Tongue (tissue), 2 donors: ENCODE results near the gene APOC4. TPM values are rescaled to one million over a fixed set of nuclear protein-coding genes. Genes with fewer than 3 reads are reported as not detected.
"Not testable (repeated sequence)": the region's sequence is repeated elsewhere in the genome, so short reads cannot be mapped to it uniquely, and the experiment has no call there.

Source experiments
- DNase-seq: peaks from one replicate; pipeline ENCODE4 v3.0.0-alpha.2; 2015
- total RNA-seq: library from RNA; depleted of rRNA; stranded (reverse); fragments of >200 nt; gene quantifications from one replicate; pipeline ENCODE4 v1.2.3, GENCODE V29; 2014

Gene APOC4
- total RNA-seq, 1 donor from 2014 or later: not detected

DNA sequence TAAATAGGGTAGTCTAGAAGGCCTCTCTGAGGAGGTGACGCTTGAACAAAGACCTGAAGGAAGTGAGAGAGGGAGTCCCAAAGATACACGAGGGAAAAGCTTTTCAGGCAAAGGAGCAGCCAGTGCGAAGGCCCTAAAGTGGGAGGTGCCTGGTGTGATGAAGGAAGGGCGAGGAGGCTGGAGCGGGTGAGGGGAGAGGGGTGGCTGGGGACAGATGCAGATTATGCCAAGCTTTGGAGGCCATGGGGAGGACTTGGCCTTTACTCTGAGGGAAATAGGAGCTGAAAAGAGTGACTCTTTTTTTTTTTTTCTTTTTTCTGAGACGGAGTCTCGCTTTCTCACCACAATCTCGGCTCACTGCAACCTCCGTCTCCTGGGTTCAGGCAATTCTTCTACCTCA is 16.1 kb downstream of the APOC4 start:
- no peak for DNase-seq

DNA sequence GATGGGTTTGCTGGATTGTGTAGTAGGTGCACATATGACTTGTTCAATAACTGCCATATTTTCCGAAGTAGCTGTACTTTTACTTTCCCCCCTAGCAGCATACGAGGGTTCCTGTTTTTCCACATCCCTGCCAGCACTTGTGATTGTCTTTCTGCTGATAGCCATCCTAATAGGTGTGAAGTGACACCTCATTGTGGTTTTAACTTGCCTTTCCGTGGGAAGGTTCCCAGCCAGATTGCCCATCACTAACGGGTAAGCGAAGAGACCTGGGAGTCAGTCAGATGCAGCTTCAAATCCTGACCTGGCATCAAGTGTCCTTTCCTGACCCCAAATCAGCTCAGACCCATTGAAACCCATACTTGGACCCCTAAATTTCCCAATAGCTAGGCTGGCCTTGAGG is 17.7 kb downstream of the APOC4 start:
- no peak for DNase-seq

DNA sequence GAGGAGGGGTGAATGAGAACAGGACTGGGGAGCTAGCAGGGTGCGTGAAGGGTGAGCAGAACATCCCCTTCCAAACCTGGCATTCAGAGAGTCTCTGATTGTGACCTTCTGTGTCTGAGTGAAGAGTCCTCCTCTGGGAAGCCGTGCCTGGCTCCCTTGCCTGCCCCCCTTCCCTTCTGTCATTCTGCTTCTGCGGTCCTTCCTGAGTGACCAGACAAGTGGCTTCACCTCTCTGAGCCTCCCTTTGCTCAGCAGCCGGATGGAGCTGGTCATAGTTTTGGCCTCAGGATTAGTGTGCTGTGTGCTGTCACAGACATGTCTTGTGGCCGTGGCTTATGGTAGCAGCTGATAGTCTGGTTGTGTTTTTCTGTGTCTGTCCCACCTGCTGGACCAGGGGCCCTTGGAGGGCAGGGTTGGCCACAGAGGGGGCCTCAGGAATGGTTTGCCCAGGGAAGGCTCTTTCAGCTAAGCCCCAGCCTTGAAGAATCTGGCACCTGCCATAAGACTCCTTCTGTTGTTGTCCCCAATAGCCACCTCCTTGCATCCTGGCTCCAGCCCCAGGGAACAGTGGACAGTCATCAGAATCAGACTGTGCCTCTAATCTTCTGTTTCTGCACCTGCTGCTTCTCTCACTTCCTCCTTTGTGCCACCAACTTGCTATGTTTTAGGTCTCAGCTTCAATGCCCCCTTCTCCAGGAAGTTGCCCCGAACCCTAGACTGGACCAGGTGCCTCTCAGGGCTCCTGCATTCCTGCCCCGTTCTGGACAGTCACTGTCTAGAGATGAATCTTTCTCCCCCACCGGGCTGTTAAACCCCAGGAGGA is 19.1 kb downstream of the APOC4 start:
- DNase-seq: no peak

DNA sequence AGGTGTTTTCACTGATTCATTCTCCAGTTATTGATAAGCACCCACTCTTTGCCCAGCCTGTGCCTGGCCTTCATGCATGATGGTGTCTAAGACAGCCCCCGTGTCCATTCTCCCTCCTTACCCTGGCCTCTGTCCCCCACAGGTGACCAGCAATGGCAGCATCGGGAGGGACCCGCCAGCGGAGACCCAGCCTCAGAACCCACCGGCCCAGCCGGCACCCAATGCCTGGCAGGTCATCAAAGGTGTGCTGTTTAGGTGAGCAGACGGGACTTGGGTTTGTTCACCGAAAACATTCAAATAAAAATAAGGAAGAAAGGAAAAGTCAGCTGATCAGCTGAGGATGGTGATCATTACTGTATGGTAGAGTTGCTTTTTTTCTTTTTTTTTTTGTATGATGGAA is 19.8 kb downstream of the APOC4 start:
- no peak for DNase-seq

DNA sequence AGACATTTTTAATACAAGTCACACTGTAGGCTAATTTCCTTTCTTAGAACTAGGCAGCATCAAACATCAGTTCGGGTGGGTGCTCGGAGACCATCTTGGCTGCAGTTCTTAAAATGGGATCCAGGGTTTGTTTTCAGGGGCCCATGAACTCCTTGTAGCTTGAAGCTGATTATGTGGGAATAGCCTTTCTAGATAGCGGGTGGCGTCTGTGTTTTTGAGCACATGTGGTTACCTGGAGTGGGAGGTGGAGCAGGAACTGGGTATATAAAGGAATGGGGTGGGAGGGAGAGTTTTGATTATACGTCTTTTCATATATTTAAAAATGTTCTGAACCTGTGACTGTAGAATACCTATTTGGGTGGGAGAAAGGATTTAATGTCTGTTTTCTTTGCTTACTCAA is 26.1 kb downstream of the APOC4 start:
- no peak for DNase-seq

DNA sequence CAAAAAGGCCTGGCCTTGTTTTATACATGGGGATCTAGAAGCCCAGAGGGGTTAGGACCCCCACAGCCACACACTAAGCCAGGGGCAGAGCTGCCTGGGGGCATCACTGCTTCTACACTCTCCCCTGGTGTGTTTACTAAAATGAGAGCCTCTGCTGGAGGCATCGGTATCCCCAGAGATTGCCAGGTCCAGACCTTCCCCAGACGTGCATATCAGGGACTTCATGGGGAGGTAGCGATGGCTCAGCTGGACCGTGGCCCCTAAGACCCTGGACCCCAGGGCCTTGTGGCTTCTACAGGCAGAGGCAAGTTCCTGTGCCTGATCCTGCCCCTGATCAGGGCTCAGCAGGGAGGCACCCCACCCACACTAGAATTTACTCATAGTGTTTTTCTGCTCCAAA is 26.6 kb downstream of the APOC4 start:
- DNase-seq: no peak

DNA sequence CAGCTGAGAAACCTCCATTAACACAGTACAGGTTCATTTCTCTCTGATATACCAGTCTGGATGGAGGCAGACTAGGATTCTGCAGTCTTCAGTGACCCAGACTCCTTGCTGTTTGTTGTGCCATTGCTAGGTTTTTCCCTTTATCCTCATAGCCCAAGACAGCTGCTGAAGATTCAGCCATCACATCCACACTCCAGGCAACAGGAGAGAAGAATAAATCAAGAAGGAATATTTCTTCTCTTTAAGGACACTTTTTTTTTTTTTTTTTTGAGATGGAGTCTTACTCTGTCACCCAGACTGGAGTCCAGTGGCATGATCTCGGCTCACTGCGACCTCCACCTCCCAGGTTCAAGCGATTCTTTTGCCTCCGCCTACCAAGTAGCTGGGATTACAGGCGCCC is 27.4 kb downstream of the APOC4 start:
- no peak for DNase-seq

DNA sequence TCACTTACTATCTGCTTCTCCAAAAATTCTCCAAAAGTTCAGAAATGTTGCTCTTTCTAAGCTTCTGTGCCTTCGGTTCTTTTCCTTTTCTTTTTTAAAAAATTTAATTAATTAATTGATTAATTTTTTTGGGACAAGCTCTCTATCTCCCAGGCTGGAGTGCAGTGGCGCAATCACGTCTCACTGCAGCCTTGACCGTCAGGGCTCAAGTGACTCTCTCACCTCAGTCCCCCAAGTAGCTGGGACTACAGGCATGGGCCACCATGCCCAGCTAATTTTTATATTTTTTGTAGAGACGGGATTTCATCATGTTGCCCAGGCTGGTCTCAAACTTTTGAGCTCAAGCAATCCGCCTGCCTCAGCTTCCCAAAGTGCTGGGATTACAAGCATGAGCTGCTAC is 29.4 kb downstream of the APOC4 start:
- not testable (repeated sequence) for DNase-seq

DNA sequence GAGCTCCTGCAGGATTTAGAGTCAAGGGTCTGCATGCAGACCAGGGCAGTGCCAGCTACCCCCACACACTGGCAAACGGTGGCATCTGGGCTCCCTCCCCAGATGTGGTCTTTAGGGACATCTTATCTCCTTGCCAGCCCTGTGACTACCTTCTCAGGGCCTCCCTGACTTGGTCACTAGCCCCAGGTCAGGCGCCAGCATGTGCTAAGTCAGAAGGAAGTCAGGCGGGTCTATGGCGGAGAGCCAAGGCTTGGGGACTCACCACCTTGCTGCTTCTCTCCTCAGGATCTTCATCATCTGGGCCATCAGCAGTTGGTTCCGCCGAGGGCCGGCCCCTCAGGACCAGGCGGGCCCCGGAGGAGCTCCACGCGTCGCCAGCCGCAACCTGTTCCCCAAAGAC is 30.8 kb downstream of the APOC4 start:
- no peak for DNase-seq

DNA sequence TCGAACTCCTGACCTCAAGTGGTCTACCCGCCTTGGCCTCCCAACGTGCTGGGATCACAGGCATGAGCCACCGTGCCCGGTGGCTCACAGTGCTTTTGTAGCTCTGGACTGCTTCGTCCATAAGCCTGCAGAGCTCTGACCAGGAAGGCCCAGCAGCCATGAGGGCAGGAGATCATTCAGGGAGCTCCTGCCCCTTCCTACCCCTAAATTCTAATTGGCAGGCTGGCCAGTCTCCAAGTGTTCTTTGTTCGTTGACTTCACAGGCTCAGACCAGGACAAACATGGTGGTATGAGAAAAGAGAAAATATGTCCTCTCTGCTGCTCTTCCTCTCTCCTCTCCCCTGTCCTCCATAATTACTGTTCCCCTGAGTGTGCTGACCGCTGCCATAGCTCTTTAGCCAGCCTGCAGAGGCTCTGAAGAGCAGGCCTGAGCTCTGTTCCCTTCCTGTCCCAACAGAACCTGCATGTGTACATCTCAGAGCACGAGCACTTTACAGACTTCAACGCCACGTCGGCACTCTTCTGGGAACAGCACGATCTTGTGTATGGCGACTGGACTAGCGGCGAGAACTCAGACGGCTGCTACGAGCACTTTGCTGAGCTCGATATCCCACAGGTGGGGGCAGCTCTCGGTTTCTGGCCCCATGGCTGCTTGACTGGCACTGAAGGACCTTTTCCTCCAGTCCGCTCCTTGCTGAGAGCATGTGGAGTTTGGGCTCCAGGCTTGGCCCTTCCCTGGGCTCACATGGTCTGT is 32.1 kb downstream of the APOC4 start:
- DNase-seq: no peak

DNA sequence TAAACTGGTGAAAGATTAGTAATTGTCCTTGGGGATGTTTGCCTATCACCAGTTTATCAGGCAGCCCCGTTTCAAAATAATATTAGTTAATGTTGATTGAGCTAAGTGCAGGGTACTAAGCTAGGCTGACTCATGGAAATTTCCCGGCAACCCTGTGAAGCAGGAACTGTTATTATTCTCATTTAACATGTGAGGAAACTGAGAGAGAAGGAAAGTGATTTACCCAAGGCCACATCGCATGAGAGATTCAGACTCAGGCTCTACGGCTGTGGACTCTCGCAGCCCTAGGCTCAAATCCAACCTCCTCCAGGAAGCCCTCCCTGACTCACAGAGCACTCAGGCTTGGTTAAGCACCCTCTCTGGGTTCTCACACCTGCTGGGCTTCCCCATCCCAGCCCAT is 32.8 kb downstream of the APOC4 start:
- no peak for DNase-seq

DNA sequence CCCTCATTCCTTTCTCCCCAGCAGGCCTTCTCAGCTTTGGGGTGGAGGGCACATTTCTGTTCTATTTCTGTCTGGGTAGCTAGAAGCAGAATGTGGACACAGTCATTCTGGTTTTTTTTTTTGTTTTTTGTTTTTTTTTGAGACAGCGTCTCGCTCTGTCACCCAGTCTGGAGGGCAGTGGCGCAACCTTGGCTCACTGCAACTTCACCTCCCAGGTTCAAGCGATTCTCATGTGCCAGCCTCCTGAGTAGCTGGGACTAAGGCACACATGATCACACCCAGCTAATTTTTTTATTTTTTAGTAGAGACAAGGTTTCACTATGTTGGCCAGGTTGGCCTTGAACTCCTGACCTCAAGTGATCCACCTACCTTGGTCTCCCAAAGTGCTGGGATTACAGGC is 33.4 kb downstream of the APOC4 start:
- no peak for DNase-seq

DNA sequence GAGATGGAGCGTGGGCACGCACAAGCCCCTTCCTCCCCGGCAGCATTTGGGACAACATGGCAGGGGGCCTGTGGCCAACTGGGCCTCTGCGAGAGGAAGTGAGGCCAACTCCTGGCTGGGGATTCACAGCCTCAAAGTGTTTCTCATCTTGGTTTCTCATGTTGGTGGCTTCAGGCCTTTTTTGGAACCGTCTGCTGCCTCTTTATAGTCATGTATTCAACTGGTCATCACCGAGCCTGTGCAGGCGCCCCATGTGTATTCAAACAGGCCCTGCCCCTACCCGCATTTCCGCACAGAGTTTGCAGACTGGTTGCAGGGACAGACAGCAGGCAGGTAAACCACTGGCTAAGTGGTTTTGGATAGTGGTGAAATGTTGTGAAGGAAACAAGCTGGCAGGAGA is 42.0 kb downstream of the APOC4 start:
- no peak for DNase-seq

DNA sequence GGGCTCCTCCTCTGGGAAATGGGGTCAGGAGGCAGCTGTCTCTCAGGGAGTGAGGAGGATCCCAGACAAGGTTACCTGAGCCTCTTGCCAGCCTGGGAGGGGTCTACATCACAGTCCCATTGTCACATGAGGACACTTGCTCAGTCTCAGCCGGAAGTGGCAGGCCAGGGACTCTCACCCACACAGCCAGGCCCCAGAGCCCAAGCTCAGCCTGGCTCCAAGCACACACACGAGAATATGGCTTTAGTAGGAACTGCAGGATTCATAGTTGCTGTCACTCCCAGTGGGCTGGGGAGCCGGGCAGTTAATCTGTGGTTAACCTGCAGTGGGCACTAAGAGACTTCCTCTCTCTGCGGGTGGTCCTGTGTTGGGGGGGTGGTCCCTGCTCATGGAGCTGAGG is 43.4 kb downstream of the APOC4 start:
- no peak for DNase-seq

DNA sequence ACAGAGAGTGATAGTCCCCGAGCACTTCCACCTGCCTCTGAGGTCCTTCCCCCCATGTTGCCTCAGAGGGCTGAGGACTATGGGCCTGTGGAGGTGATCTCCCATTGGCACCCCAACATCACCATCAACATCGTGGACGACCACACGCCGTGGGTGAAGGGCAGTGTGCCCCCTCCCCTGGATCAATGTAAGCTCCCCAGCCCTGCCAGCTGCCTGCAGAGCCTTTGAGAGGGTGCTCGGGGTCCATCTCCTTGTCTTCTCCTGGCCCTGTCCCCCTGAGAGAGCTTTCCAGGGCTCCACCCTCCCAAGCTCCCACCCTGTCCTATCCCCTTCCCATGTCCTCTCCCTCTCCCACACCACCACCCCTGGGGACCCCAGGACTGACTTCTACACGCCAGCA is 44.4 kb downstream of the APOC4 start:
- DNase-seq: no peak

DNA sequence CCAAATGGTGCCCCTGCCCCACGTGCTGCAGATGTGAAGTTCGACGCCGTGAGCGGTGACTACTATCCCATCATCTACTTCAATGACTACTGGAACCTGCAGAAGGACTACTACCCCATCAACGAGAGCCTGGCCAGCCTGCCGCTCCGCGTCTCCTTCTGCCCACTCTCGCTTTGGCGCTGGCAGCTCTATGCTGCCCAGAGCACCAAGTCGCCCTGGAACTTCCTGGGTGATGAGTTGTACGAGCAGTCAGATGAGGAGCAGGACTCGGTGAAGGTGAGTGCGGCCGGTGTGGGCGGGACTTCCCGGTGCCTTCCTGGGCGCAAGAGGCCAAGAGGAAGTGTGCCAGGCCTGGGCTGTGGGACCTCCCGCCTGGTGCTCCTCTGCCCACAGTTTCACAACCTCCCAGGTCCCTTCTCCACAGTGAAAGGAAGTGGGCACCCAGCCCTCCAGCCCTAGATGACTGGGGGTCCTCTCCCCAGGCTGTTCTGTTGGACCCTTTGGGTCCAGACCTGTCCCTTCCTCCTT is 45.2 kb downstream of the APOC4 start:
- no peak for DNase-seq

DNA sequence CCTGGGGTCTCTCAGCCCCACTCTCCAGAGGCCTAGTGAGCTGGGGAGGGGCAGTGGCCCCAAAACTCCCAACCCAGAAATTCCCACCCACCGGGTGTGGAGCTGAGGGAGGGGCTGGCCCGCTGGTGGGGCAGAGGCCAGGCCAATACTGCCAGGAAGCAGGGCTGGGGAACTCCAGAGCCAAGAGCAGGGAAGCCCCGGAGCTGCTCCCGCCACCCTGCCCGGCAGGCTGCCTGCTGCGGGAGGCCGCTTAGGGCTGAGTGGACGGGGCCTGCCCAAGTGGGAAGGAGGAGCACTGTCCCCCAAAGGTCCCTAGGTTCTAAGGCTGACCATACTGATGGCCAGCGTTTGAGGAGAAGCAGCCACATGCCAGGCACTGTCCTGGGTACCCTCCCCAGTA is 46.2 kb downstream of the APOC4 start:
- DNase-seq: no peak

DNA sequence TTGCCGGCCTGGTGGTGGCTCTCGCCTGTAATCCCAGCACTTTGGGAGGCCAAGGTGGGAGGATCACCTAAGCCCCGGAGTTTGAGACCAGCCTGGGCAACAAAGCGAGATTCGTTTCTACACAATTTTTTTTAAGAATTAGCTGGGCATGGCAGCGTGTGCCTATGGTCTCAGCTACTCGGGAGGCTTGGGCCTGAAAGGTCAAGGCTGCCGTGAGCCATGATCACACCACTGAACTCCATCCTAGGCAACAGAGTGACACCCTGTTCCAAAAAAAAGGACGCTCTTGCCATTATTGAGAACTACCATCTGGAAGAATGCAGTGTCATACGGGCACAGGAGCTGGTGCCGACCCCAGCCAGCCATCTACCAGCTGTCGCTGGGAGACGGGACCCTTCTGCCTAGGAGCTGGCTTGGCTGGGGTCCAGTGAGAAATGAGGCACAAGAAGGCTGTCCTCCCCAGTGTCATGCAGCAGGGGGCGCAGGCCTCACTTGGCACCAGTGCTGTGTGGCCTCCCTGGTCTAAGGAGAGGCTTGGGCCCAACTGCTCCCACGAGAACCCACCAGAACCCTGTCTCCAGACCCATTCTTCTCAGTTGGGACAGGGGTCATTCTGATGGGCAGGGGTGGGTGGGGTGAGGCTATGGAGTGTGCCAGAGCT is 47.0 kb downstream of the APOC4 start:
- DNase-seq: peak; percentile 70

DNA sequence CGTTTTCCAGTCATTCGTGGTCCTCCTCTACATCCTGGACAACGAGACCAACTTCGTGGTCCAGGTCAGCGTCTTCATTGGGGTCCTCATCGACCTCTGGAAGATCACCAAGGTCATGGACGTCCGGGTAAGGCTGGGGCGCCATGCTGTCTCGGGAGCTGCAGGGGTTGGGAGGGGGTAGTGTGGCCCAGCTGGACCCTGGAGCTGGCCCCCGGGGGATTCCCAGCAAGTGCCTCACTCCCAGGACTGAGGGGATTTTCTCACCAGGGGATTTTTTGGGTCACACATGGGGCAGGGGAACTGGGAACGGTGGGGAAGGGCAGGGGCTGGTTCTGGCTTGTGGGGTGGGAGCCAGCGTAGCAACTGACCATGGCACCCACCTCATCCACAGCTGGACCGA is 48.4 kb downstream of the APOC4 start:
- no peak for DNase-seq

DNA sequence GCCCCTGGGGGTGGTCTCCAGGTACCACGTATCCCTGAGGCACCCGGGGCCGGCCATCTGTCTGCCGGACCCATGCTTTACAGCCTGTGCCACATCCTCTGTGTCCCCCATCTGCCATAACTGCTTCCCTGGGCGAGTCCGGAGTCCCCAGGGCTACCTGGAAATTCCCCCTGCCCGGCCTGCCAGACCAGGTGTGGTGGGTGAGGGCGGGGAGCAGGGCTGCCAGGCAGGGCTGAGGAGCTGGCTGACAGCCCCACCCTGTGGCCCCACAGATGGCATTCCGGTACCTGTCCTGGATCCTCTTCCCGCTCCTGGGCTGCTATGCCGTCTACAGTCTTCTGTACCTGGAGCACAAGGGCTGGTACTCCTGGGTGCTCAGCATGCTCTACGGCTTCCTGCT is 48.9 kb downstream of the APOC4 start:
- DNase-seq: no peak

DNA sequence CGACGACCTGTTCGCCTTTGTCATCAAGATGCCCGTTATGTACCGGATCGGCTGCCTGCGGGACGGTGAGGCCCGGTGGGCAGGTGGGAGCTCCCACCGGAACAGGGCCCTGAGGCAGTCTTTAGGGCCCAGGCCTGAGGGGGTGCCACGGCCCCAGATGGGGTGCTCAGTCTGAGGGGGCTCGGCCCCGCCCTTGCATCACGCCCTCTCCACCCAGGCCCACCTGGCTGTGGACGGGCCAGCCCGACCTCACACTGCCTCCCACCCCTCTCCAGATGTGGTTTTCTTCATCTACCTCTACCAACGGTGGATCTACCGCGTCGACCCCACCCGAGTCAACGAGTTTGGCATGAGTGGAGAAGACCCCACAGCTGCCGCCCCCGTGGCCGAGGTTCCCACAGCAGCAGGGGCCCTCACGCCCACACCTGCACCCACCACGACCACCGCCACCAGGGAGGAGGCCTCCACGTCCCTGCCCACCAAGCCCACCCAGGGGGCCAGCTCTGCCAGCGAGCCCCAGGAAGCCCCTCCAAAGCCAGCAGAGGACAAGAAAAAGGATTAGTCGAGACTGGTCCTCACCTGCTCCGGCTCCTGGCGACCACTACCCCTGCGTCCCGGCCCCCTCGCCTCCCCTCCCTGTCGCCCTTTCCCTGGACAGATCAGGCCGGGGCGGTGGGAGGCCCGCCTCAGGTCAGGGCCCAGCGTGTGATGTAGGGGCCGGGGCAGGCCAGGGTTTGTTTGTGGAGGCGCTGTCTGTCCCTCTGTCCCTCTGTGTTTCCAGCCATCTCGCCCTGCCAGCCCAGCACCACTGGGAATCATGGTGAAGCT is 50.5 kb downstream of the APOC4 start:
- no peak for DNase-seq

DNA sequence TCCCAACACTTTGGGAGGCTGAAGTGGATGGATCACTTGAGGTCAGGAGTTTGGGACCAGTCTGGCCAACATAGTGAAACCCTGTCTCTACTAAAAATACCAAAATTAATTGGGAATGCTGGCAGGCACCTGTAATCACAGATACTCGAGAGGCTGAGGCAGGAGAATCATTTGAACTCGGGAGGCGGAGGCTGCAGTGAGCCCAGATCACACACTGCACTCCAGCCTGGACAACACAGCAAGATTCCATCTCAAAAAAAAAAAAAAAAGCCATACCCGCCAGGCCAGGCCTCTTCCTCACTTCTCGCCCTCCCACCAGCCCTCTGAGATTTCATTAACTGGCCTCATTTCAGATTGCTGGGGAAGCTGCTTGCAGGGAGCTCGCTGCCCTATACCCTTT is 51.5 kb downstream of the APOC4 start:
- DNase-seq: no peak
